ENCODE measurements around the gene VWA8.

- TF ChIP-seq, protein P1, sequence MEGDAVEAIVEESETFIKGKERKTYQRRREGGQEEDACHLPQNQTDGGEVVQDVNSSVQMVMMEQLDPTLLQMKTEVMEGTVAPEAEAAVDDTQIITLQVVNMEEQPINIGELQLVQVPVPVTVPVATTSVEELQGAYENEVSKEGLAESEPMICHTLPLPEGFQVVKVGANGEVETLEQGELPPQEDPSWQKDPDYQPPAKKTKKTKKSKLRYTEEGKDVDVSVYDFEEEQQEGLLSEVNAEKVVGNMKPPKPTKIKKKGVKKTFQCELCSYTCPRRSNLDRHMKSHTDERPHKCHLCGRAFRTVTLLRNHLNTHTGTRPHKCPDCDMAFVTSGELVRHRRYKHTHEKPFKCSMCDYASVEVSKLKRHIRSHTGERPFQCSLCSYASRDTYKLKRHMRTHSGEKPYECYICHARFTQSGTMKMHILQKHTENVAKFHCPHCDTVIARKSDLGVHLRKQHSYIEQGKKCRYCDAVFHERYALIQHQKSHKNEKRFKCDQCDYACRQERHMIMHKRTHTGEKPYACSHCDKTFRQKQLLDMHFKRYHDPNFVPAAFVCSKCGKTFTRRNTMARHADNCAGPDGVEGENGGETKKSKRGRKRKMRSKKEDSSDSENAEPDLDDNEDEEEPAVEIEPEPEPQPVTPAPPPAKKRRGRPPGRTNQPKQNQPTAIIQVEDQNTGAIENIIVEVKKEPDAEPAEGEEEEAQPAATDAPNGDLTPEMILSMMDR (IDR thresholded peaks at IDR 0.05): no peak
- TF ChIP-seq POLR2A (IDR thresholded peaks at IDR 0.05): no peak
Measured at GRCh38 chr13:41693434-41693833, 267.5 kb downstream of the VWA8 start.

Measured in thyroid gland (tissue), 4 donors.